Measurements from ENCODE around the gene ENPP7. TPM values are rescaled to one million over a fixed set of nuclear protein-coding genes. Genes with fewer than 3 reads are reported as not detected.

Gene ENPP7
- total RNA-seq, 1 experiment from 2014 or later = not detected

DNA sequence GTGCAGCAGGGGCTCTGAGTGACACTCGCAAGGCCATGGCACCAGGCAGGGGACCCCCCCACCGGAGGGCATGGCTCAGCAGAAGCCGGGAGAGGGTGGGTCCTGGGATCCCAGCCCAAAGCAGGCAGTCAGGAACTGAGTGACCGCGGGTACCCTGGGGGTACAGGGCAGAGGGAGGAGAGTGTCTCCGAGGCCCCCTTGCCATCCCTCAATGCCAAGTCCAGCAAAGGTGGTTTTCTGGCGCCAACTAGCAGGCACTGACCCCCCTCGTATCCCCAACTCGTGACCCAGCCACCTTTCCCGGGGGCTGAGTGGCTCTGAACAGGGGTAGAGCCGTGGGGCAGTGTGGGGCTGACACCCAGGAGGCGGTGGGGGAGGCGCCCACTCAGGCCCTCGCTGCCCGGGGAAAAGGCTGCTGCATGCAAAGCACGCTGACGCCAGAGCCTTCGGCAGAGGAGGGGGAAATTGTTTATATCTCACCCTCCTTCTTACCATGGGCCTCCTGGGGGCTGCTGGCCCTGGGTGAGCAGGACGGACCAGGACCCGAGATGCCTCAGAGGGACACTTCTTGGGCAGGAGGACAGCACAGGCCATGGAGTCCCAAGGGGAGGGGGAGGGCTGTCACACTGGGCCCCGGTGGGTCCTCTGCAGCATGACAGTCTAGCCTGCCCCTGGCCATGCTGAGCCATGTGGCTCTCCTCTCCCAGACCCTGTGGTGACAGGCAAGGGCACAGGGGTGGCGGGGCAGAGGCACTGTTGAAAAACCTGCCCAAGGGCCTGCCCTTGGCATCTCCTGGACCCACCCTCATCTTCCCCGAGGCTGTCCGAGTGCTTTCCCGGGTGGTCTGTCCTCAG, 14.6 kb upstream of the ENPP7 start:
- Histone ChIP-seq H3K4me3 (replicated peaks in 1 of 2; ENCODE audit: low read depth in 1 of 2, low read length in 2 of 2) (no peak overlapping the region), H3K9ac (ENCODE audit: low read length) (no peak overlapping the region), H3K27me3 (ENCODE audit: insufficient read depth, low read length) (no peaks in the 10 kb centered on the region), H3K4me2 (ENCODE audit: low read length) (no peak overlapping the region), H3K9me3 (ENCODE audit: control insufficient read depth in 1 of 2, insufficient read depth in 1 of 2, low read depth in 1 of 2, low read length in 2 of 2) (no peaks in the 10 kb centered on the region), H3K36me3 (ENCODE audit: control insufficient read depth in 1 of 2, insufficient read depth in 2 of 2, low read length in 2 of 2) (no peaks in the 10 kb centered on the region), H3K9me2 (ENCODE audit: insufficient read depth) (no peaks in the 10 kb centered on the region), H3K27ac (ENCODE audit: low read depth, low read length) (no peak overlapping the region), H4K20me1 (ENCODE audit: insufficient read depth) (no peaks in the 10 kb centered on the region), H2AFZ (ENCODE audit: low read depth, low read length, poor library complexity, severe bottlenecking) (no peak overlapping the region), H3K79me2 (ENCODE audit: insufficient read depth, low read length) (no peaks in the 10 kb centered on the region), H3K4me1 (ENCODE audit: control insufficient read depth in 1 of 2, insufficient read depth in 2 of 2, low read length in 2 of 2) (peaks cover 0 to 6% of the 10 kb centered on the region in 2 experiments; a peak in 1 of 4 replicates)
- DNase-seq (ENCODE audit: low read depth, low spot score) (no peak), ATAC-seq (no peak)
- TF ChIP-seq TCF7L2 (IDR thresholded peaks at IDR 0.05; ENCODE audit: borderline replicate concordance, extremely low read depth, insufficient read depth, insufficient read length) (no peak), POLR2A (IDR thresholded peaks at IDR 0.05; ENCODE audit: borderline replicate concordance, extremely low read depth, insufficient read depth, insufficient read length) (no peak), JUND (IDR thresholded peaks at IDR 0.05) (no peak), SP1 (IDR thresholded peaks at IDR 0.05; ENCODE audit: low read depth) (no peak), EGR1 (IDR thresholded peaks at IDR 0.05; ENCODE audit: low read depth) (no peak), CBX3 (IDR thresholded peaks at IDR 0.05; ENCODE audit: low read depth) (no peak), EZH2 (IDR thresholded peaks at IDR 0.05) (no peak), EZH2phosphoT487 (IDR thresholded peaks at IDR 0.05; ENCODE audit: borderline replicate concordance) (no peak), ZFX (IDR thresholded peaks at IDR 0.05) (no peak), SIN3A (IDR thresholded peaks at IDR 0.05; ENCODE audit: low read depth) (no peak), SRF (IDR thresholded peaks at IDR 0.05; ENCODE audit: low read depth) (no peak), YY1 (IDR thresholded peaks at IDR 0.05; ENCODE audit: extremely low read depth, insufficient replicate concordance, low read depth, low read length) (no peak), ELF1 (IDR thresholded peaks at IDR 0.05; ENCODE audit: borderline replicate concordance, low read depth) (no peak)
- TF ChIP-seq, protein P1, sequence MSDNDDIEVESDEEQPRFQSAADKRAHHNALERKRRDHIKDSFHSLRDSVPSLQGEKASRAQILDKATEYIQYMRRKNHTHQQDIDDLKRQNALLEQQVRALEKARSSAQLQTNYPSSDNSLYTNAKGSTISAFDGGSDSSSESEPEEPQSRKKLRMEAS (IDR thresholded peaks at IDR 0.05) = no peak
- TF ChIP-seq, protein P2, sequence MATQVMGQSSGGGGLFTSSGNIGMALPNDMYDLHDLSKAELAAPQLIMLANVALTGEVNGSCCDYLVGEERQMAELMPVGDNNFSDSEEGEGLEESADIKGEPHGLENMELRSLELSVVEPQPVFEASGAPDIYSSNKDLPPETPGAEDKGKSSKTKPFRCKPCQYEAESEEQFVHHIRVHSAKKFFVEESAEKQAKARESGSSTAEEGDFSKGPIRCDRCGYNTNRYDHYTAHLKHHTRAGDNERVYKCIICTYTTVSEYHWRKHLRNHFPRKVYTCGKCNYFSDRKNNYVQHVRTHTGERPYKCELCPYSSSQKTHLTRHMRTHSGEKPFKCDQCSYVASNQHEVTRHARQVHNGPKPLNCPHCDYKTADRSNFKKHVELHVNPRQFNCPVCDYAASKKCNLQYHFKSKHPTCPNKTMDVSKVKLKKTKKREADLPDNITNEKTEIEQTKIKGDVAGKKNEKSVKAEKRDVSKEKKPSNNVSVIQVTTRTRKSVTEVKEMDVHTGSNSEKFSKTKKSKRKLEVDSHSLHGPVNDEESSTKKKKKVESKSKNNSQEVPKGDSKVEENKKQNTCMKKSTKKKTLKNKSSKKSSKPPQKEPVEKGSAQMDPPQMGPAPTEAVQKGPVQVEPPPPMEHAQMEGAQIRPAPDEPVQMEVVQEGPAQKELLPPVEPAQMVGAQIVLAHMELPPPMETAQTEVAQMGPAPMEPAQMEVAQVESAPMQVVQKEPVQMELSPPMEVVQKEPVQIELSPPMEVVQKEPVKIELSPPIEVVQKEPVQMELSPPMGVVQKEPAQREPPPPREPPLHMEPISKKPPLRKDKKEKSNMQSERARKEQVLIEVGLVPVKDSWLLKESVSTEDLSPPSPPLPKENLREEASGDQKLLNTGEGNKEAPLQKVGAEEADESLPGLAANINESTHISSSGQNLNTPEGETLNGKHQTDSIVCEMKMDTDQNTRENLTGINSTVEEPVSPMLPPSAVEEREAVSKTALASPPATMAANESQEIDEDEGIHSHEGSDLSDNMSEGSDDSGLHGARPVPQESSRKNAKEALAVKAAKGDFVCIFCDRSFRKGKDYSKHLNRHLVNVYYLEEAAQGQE (IDR thresholded peaks at IDR 0.05; ENCODE audit: low read depth) = no peak
- TF ChIP-seq, protein P3, sequence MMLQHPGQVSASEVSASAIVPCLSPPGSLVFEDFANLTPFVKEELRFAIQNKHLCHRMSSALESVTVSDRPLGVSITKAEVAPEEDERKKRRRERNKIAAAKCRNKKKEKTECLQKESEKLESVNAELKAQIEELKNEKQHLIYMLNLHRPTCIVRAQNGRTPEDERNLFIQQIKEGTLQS (IDR thresholded peaks at IDR 0.05) = no peak
- TF ChIP-seq, protein P4, sequence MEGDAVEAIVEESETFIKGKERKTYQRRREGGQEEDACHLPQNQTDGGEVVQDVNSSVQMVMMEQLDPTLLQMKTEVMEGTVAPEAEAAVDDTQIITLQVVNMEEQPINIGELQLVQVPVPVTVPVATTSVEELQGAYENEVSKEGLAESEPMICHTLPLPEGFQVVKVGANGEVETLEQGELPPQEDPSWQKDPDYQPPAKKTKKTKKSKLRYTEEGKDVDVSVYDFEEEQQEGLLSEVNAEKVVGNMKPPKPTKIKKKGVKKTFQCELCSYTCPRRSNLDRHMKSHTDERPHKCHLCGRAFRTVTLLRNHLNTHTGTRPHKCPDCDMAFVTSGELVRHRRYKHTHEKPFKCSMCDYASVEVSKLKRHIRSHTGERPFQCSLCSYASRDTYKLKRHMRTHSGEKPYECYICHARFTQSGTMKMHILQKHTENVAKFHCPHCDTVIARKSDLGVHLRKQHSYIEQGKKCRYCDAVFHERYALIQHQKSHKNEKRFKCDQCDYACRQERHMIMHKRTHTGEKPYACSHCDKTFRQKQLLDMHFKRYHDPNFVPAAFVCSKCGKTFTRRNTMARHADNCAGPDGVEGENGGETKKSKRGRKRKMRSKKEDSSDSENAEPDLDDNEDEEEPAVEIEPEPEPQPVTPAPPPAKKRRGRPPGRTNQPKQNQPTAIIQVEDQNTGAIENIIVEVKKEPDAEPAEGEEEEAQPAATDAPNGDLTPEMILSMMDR (IDR thresholded peaks at IDR 0.05 in 2 of 3, conservative IDR thresholded peaks at IDR 0.05 in 1 of 3; ENCODE audit: borderline replicate concordance in 1 of 3, insufficient read depth in 1 of 3, low read depth in 2 of 3, low read length in 2 of 3) = no peak
- ChIA-PET RAD21 (ENCODE audit: low non-redundant PET in 1 of 2, low total read pairs in 2 of 2, uncharacterized antibody in 2 of 2, unreplicated experiment in 2 of 2) (interaction anchor here in 1 of 2 experiments (0.6 kb wide), 1 partner anchor 30 kb away, joined by 6 read pairs; no protein-coding TSS in a partner anchor), POLR2A (no interaction called here), CTCF (interaction anchor here (1.2 to 2.0 kb wide), 2 partner anchors 8 to 29 kb away, joined by 4 to 6 read pairs; no protein-coding TSS in a partner anchor)
- intact Hi-C loops (cut with micrococcal nuclease) = no loop called here
- BruUV-seq (replicated peaks) = no TSS peak
